Adrenal gland (tissue), 5 donors: ENCODE data around the gene GSAP.

Experiments
- POLR2A ChIP-seq, 2 donors: fragments of 450-650 bp; IDR thresholded peaks; one replicate each; pipeline ENCODE4 v1.6.1; 2017; ENCODE audit warnings: antibody characterized with exemption in 2 of 2, mild to moderate bottlenecking in 2 of 2, moderate library complexity in 1 of 2
- TF ChIP-seq, protein P1 (sequence below), 6 experiments: fragments of 450-650 bp in 4 of 6; fragments of 200-600 bp in 2 of 6; sonication (generic) in 1 of 6; IDR thresholded peaks; 1 replicate in 5 of 6; 2 replicates in 1 of 6; pipeline versions ENCODE4 v1.5.1 to v1.8.0; 2016 to 2021; ENCODE audit warnings: antibody characterized with exemption in 6 of 6, mild to moderate bottlenecking in 2 of 6, moderate library complexity in 1 of 6
- donor health status: DM: no; HTN: no; CAD: no.

DNA sequence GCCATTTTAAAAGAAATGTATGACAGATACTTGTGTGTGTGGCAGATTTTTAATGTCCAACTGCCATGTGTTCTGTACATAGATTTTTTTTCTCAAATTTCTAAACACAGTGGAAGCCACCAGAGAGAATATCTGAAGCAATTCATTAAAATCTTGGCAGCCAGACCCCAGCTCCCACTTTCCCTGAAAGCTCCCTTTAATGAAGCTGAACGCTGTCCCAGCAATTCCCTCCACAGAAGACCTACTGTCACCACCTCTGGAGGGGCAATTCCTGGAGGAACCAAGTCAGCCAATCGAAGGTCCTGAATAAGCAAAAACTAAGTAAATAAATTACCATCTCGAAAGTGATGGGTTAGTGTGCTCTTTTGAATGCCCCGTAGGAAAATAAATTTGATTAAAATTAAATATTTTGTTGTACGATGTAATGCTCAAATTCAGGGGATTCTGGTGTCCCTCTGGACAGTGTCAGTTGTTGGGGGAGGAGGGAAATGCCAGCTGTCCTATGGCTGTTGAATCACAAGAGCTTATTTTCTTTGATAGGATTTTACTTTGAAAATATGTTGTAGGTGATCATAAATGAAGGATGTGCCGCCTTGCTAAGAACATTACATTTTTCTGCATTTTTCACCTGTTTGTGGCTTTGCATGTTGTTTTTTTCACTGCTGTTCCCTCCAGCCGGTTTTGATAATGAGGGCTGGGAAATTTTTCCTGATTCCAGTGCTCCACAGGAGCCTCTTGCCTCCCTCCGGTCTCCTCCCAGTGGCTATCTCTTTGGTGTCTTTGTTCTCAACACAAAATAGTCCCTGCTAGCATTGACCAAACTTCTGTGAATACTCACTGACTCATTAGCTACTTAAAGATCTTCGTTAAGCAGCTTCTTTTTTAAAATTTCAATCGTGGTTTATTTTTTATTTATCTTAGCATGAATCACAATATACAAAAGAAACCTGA is 9.2 kb upstream of the GSAP start:
- TF ChIP-seq POLR2A (IDR thresholded peaks at IDR 0.05), result no peak
- TF ChIP-seq, protein P1, sequence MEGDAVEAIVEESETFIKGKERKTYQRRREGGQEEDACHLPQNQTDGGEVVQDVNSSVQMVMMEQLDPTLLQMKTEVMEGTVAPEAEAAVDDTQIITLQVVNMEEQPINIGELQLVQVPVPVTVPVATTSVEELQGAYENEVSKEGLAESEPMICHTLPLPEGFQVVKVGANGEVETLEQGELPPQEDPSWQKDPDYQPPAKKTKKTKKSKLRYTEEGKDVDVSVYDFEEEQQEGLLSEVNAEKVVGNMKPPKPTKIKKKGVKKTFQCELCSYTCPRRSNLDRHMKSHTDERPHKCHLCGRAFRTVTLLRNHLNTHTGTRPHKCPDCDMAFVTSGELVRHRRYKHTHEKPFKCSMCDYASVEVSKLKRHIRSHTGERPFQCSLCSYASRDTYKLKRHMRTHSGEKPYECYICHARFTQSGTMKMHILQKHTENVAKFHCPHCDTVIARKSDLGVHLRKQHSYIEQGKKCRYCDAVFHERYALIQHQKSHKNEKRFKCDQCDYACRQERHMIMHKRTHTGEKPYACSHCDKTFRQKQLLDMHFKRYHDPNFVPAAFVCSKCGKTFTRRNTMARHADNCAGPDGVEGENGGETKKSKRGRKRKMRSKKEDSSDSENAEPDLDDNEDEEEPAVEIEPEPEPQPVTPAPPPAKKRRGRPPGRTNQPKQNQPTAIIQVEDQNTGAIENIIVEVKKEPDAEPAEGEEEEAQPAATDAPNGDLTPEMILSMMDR (IDR thresholded peaks at IDR 0.05), result no peak
